ENCODE data around the gene VNN1. TPM values are rescaled to one million over a fixed set of nuclear protein-coding genes. Genes with fewer than 3 reads are reported as not detected.

Gene VNN1
- total and polyA plus RNA-seq, 2 donors (not counting 3 experiments of a cell fraction or from before 2014, with no cell fraction given), result not detected

- no TSS peak for BruUV-seq (replicated peaks)
- Histone ChIP-seq H3K36me3 (ENCODE audit: control insufficient read depth in 2 of 2, extremely low read depth in 1 of 2, insufficient read depth in 2 of 2, low read length in 2 of 2) (no peaks in the 10 kb centered on the region), H3K27me3 (ENCODE audit: control insufficient read depth in 2 of 2, insufficient read depth in 2 of 2, low read length in 2 of 2) (peaks cover 0 to 2% of the 10 kb centered on the region in 2 experiments), H3K4me1 (ENCODE audit: control insufficient read depth, extremely low read depth, insufficient read depth, low read length) (peaks cover 2% of the 10 kb centered on the region), H4K20me1 (replicated peaks; ENCODE audit: control insufficient read depth, extremely low read depth, insufficient read depth, low read length) (no peaks in the 10 kb centered on the region), H3K9me1 (replicated peaks; ENCODE audit: control insufficient read depth, extremely low read depth, insufficient read depth, low read length) (no peaks in the 10 kb centered on the region), H3K4me2 (ENCODE audit: insufficient read depth, low read length) (no peak overlapping the region), H3K9me3 (replicated peaks; ENCODE audit: control insufficient read depth, insufficient read depth, low read length) (no peaks in the 10 kb centered on the region), H2AFZ (ENCODE audit: low read depth, low read length) (no peak overlapping the region), H3K79me2 (ENCODE audit: control insufficient read depth, insufficient read depth, low read length) (no peaks in the 10 kb centered on the region), H3K9ac (replicated peaks; ENCODE audit: extremely low read depth, insufficient read depth, low read length) (no peak overlapping the region), H3K27ac (ENCODE audit: insufficient read depth, low read depth, low read length) (no peak overlapping the region), H3K4me3 (replicated peaks in 1 of 3; ENCODE audit: insufficient read depth in 1 of 3, low read depth in 1 of 3, low read length in 3 of 3) (no peak overlapping the region)
- POLR2A ChIA-PET, result no interaction called here
- intact Hi-C loops (cut with micrococcal nuclease) (loop anchor here (5.0 kb wide), 3 partner anchors 134 to 376 kb away; partner anchors contain the start of gene RPS12), dilution Hi-C loops (cut with MboI; ENCODE audit: extremely low pct_ligation_motif_present, low sequenced_read_pairs) (no loop called here)
- TF ChIP-seq GATA2 (IDR thresholded peaks at IDR 0.05; ENCODE audit: insufficient read depth, insufficient read length, low read depth, low read length) (no peak), POLR2A (IDR thresholded peaks at IDR 0.05; ENCODE audit: low read depth, low read length) (no peak), EZH2 (IDR thresholded peaks at IDR 0.05; ENCODE audit: borderline replicate concordance, low read depth, low read length, severe bottlenecking) (no peak), CTCF (IDR thresholded peaks at IDR 0.05; ENCODE audit: extremely low read depth in 1 of 2, insufficient read depth in 1 of 2, low read depth in 1 of 2, low read length in 2 of 2) (no peak), MAX (IDR thresholded peaks at IDR 0.05; ENCODE audit: insufficient read depth, insufficient read length) (no peak), JUN (IDR thresholded peaks at IDR 0.05; ENCODE audit: borderline replicate concordance, insufficient read depth, insufficient read length, low read depth) (no peak), POLR2AphosphoS5 (IDR thresholded peaks at IDR 0.05; ENCODE audit: insufficient read depth, low read depth, low read length) (no peak), FOS (IDR thresholded peaks at IDR 0.05; ENCODE audit: borderline replicate concordance, insufficient read depth, low read length) (no peak), MYC (IDR thresholded peaks at IDR 0.05; ENCODE audit: low read depth, low read length) (no peak)
- FAIRE-seq (no peak), DNase-seq (ENCODE audit: low read depth, low spot score) (no peak)
- CTCF ChIA-PET, result interaction anchor here (0.9 to 8.0 kb wide), 6 partner anchors 18 to 386 kb away, joined by 3 to 154 read pairs (median 3); partner anchors contain the start of gene SLC18B1
Observed at GRCh38 chr6:132666118-132666517, 47.7 kb downstream of the VNN1 start.

All from endothelial cell of umbilical vein (primary cell).